HEK293 (cell line): ENCODE data around the gene IL18R1.

ENCODE experiments used
- CTCF ChIA-PET: fragments of 350-600 bp; formaldehyde crosslinking; extraction: SDS; loops from one replicate; lab custom pipeline; 2021; ENCODE audit warnings: antibody characterized with exemption; lab: Yijun Ruan, JAX
- POLR2A ChIA-PET: fragments of 300-600 bp; formaldehyde crosslinking; extraction: SDS; loops from one replicate; lab custom pipeline; 2020; ENCODE audit warnings: antibody characterized with exemption, inconsistent platforms; lab: Yijun Ruan, JAX
- H3K27ac ChIP-seq: fragments of 200-500 bp; sonication (Bioruptor generic); 2 replicates; pipeline ENCODE4 v1.5.1; 2014; ENCODE audit warnings: low read depth, low read length, control low read depth, inconsistent platforms; ENCODE audit errors: extremely low read depth
- H3K36me3 ChIP-seq, 2 experiments: fragments of 200-500 bp in 1 of 2; sonication (Bioruptor generic) in 1 of 2; 1 replicate in 1 of 2; 2 replicates in 1 of 2; pipeline ENCODE4 v1.5.1; 2014 to 2017; ENCODE audit warnings: inconsistent platforms in 2 of 2, low read length in 2 of 2; ENCODE audit not compliant: control insufficient read depth in 2 of 2, insufficient read depth in 1 of 2
- H3K4me1 ChIP-seq: fragments of 200-500 bp; sonication (Bioruptor generic); 2 replicates; pipeline ENCODE4 v1.5.1; 2014; ENCODE audit warnings: mild to moderate bottlenecking, low read length, inconsistent platforms; ENCODE audit not compliant: control insufficient read depth, insufficient read depth
- H3K4me3 ChIP-seq: 2 replicates; pipeline ENCODE4 v1.5.1; 2011; ENCODE audit warnings: low read depth, mild to moderate bottlenecking, control low read depth, low read length, moderate library complexity
- H3K9me3 ChIP-seq: fragments of 200-500 bp; sonication (Bioruptor generic); 2 replicates; pipeline ENCODE4 v1.5.1; 2014; ENCODE audit warnings: low read depth, low read length, inconsistent platforms; ENCODE audit not compliant: control insufficient read depth, insufficient read depth
- BCL11A ChIP-seq: fragments of 450-650 bp; formaldehyde crosslinking; IDR thresholded peaks from 2 replicates; pipeline ENCODE4 v1.5.1; 2016; ENCODE audit warnings: low read depth, missing biosample characterization, missing genetic modification characterization
- FEZF1 ChIP-seq: fragments of 450-650 bp; formaldehyde crosslinking; IDR thresholded peaks from 2 replicates; pipeline ENCODE4 v1.5.1; 2016; ENCODE audit warnings: missing biosample characterization, missing genetic modification characterization
- GLI2 ChIP-seq: fragments of 450-650 bp; formaldehyde crosslinking; IDR thresholded peaks from 2 replicates; pipeline ENCODE4; 2017; ENCODE audit warnings: missing biosample characterization, missing genetic modification characterization, low read depth, borderline replicate concordance
- HOXC10 ChIP-seq: sonication (generic); formaldehyde crosslinking; IDR thresholded peaks from 2 replicates; pipeline ENCODE4 v1.8.1; 2023; ENCODE audit warnings: mild to moderate bottlenecking, missing genetic modification reagents
- KLF10 ChIP-seq: fragments of 450-650 bp; IDR thresholded peaks from 2 replicates; pipeline ENCODE4 v1.5.1; 2018; ENCODE audit warnings: missing biosample characterization, mild to moderate bottlenecking, missing genetic modification characterization
- SP3 ChIP-seq: fragments of 450-650 bp; formaldehyde crosslinking; IDR thresholded peaks from 2 replicates; pipeline ENCODE4 v1.5.1; 2016; ENCODE audit warnings: missing biosample characterization, missing genetic modification characterization
- ZBTB10 ChIP-seq: fragments of 450-650 bp; formaldehyde crosslinking; IDR thresholded peaks from 2 replicates; pipeline ENCODE4 v1.5.1; 2016; ENCODE audit warnings: missing biosample characterization, missing genetic modification characterization
- ZBTB20 ChIP-seq: fragments of 450-650 bp; formaldehyde crosslinking; IDR thresholded peaks from 2 replicates; pipeline ENCODE4 v1.5.1; 2016; ENCODE audit warnings: missing biosample characterization, missing genetic modification characterization
- ZBTB26 ChIP-seq: fragments of 450-650 bp; formaldehyde crosslinking; optimal IDR thresholded peaks from 2 replicates; pipeline ENCODE3; 2016; ENCODE audit warnings: missing biosample characterization, mild to moderate bottlenecking, missing genetic modification characterization
- ZBTB48 ChIP-seq: fragments of 450-650 bp; formaldehyde crosslinking; IDR thresholded peaks from 2 replicates; pipeline ENCODE4 v1.5.1; 2016; ENCODE audit warnings: missing biosample characterization, missing genetic modification characterization
- ZBTB7A ChIP-seq: fragments of 450-650 bp; formaldehyde crosslinking; IDR thresholded peaks from 2 replicates; pipeline ENCODE4 v1.5.1; 2016; ENCODE audit warnings: low read depth, missing biosample characterization, missing genetic modification characterization
- ZEB2 ChIP-seq: fragments of 450-650 bp; formaldehyde crosslinking; IDR thresholded peaks from 2 replicates; pipeline ENCODE4 v1.5.1; 2016; ENCODE audit warnings: missing biosample characterization, missing genetic modification characterization
- ZFP37 ChIP-seq: fragments of 450-650 bp; formaldehyde crosslinking; IDR thresholded peaks from 2 replicates; pipeline ENCODE4 v1.5.1; 2016; ENCODE audit warnings: missing biosample characterization, missing genetic modification characterization
- ZNF10 ChIP-seq: fragments of 450-650 bp; formaldehyde crosslinking; IDR thresholded peaks from 2 replicates; pipeline ENCODE4 v1.5.1; 2017; ENCODE audit warnings: missing biosample characterization, missing genetic modification characterization
- ZNF169 ChIP-seq: fragments of 450-650 bp; formaldehyde crosslinking; IDR thresholded peaks from 2 replicates; pipeline ENCODE4 v1.5.1; 2016; ENCODE audit warnings: missing biosample characterization, missing genetic modification characterization
- ZNF501 ChIP-seq: fragments of 450-650 bp; formaldehyde crosslinking; IDR thresholded peaks from 2 replicates; pipeline ENCODE4 v1.5.1; 2016; ENCODE audit warnings: missing biosample characterization, missing genetic modification characterization
- ZNF530 ChIP-seq: fragments of 450-650 bp; formaldehyde crosslinking; IDR thresholded peaks from 2 replicates; pipeline ENCODE4 v1.5.1; 2016; ENCODE audit warnings: low read depth, missing biosample characterization, missing genetic modification characterization
- ZNF544 ChIP-seq: fragments of 450-650 bp; formaldehyde crosslinking; IDR thresholded peaks from 2 replicates; pipeline ENCODE4 v1.5.0; 2017; ENCODE audit warnings: missing biosample characterization, missing genetic modification characterization
- ZNF548 ChIP-seq: fragments of 450-650 bp; formaldehyde crosslinking; IDR thresholded peaks from 2 replicates; pipeline ENCODE4 v1.5.1; 2016; ENCODE audit warnings: missing biosample characterization, missing genetic modification characterization
- ZNF558 ChIP-seq: fragments of 450-650 bp; formaldehyde crosslinking; IDR thresholded peaks from 2 replicates; pipeline ENCODE4 v1.5.1; 2016; ENCODE audit warnings: missing biosample characterization, missing genetic modification characterization
- ZNF560 ChIP-seq: fragments of 450-650 bp; formaldehyde crosslinking; IDR thresholded peaks from 2 replicates; pipeline ENCODE4 v1.5.1; 2017; ENCODE audit warnings: missing biosample characterization, missing genetic modification characterization, borderline replicate concordance
- ZNF561 ChIP-seq: fragments of 450-650 bp; IDR thresholded peaks from 2 replicates; pipeline ENCODE4 v1.5.1; 2018; ENCODE audit warnings: missing biosample characterization, missing genetic modification characterization, borderline replicate concordance
- ZNF621 ChIP-seq: fragments of 450-650 bp; formaldehyde crosslinking; IDR thresholded peaks from 2 replicates; pipeline ENCODE4 v1.5.1; 2017; ENCODE audit warnings: missing biosample characterization, missing genetic modification characterization
- ZSCAN5A ChIP-seq: fragments of 450-650 bp; formaldehyde crosslinking; IDR thresholded peaks from 2 replicates; pipeline ENCODE4 v1.5.1; 2016; ENCODE audit warnings: missing biosample characterization, missing genetic modification characterization
- TF ChIP-seq, protein P1 (sequence below): fragments of 450-650 bp; formaldehyde crosslinking; IDR thresholded peaks from 2 replicates; pipeline ENCODE4 v1.5.1; 2016; ENCODE audit warnings: missing biosample characterization, missing genetic modification characterization
- TF ChIP-seq, protein P2 (sequence below): fragments of 450-650 bp; formaldehyde crosslinking; IDR thresholded peaks from 2 replicates; pipeline ENCODE4 v1.5.1; 2016; ENCODE audit warnings: missing biosample characterization, missing genetic modification characterization

IL18R1 gene

GRCh38 chr2:102433973-102434654, 78.5 kb downstream of the IL18R1 start:
- no peak for TF ChIP-seq HOXC10 (CRISPR knock-in tag)
- TF ChIP-seq ZBTB48 (tag by site-specific recombination), result no peak
- TF ChIP-seq FEZF1, result no peak
- no peak for TF ChIP-seq ZBTB20 (tag by site-specific recombination)
- no peak for TF ChIP-seq ZNF530
- TF ChIP-seq ZNF501 (tag by site-specific recombination), result no peak
- TF ChIP-seq KLF10 (tag by site-specific recombination), result no peak
- no peak for TF ChIP-seq ZBTB7A (tag by site-specific recombination)
- no peak for TF ChIP-seq ZNF621 (tag by site-specific recombination)
- TF ChIP-seq ZNF10, result no peak
- TF ChIP-seq ZNF558 (tag by site-specific recombination), result no peak
- TF ChIP-seq ZNF169 (tag by site-specific recombination), result no peak
- TF ChIP-seq ZSCAN5A (tag by site-specific recombination), result no peak
- TF ChIP-seq, protein P1, sequence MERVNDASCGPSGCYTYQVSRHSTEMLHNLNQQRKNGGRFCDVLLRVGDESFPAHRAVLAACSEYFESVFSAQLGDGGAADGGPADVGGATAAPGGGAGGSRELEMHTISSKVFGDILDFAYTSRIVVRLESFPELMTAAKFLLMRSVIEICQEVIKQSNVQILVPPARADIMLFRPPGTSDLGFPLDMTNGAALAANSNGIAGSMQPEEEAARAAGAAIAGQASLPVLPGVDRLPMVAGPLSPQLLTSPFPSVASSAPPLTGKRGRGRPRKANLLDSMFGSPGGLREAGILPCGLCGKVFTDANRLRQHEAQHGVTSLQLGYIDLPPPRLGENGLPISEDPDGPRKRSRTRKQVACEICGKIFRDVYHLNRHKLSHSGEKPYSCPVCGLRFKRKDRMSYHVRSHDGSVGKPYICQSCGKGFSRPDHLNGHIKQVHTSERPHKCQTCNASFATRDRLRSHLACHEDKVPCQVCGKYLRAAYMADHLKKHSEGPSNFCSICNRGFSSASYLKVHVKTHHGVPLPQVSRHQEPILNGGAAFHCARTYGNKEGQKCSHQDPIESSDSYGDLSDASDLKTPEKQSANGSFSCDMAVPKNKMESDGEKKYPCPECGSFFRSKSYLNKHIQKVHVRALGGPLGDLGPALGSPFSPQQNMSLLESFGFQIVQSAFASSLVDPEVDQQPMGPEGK (tag by site-specific recombination), result no peak
- no peak overlapping the region for H3K4me3 ChIP-seq
- H3K27ac ChIP-seq, result no peak overlapping the region
- no peaks in the 10 kb centered on the region for H3K9me3 ChIP-seq
- H3K4me1 ChIP-seq, result no peaks in the 10 kb centered on the region
- ChIA-PET CTCF (no interaction called here), POLR2A (no interaction called here)
- no peaks in the 10 kb centered on the region for H3K36me3 ChIP-seq

DNA sequence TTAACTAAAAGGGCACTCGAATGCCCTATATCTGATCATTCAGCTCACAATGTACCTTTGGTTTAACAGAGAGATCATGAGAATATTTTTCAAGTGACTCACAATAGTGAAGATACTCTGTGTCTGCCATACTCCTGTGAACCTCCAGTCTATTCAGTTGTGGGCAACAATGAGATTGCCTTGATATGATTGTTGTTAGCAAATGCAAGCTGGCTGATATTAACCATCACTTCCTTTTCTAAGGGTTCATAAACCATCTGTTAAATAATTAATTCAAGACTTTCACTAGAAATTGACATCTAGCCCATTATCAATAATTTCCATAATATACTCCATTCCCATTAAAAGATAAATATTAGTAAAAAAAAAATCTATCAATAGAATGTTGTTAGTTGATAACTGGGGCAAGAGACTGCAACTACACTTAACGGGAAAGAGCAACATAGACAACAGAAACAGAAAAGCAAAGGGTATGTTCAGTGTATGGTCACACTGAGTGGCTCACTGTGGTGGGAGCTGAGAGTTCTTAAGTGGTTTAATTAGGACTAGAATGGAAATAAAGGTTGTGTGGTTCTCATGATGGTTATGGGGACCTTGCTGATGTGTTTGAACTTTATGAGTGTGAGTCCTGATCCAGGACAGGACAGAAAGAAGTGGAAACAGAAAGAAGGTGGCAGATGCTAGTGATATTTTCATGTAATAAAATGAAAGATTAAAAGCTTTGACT, 79.2 kb downstream of the IL18R1 start:
- H3K4me1 ChIP-seq, result no peaks in the 10 kb centered on the region
- CTCF ChIA-PET, result no interaction called here

DNA sequence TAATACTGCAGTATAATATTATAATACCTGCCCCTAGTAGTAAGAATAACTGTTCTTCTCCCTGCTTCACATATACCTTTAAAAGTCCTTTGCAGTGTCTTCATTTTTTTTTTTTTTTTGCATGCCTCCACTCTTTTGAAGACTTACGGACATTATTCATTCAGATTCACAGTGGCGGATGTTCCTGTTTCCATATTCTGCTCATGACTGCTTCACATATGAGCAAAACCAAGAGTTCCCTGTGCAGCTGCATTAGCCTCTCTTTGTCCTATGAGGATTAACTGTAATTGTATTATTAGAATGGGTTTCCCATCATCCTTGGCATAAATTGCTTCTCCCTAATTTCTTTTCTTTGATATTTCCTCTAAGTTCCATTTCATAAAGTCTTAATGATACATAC, 80.1 kb downstream of the IL18R1 start:
- Histone ChIP-seq H3K9me3 (no peaks in the 10 kb centered on the region), H3K27ac (no peak overlapping the region), H3K4me1 (no peaks in the 10 kb centered on the region), H3K36me3 (no peaks in the 10 kb centered on the region), H3K4me3 (no peak overlapping the region)
- ChIA-PET CTCF (interaction anchor here (0.7 kb wide), 2 partner anchors 554 to 1203 kb away, joined by 3 to 6 read pairs; no protein-coding TSS in a partner anchor), POLR2A (no interaction called here)
- TF ChIP-seq ZBTB26, result no peak
- no peak for TF ChIP-seq GLI2 (tag by site-specific recombination)
- TF ChIP-seq ZBTB7A (tag by site-specific recombination), result no peak
- TF ChIP-seq SP3 (tag by site-specific recombination), result no peak
- no peak for TF ChIP-seq ZEB2 (tag by site-specific recombination)
- no peak for TF ChIP-seq ZBTB10 (tag by site-specific recombination)
- no peak for TF ChIP-seq BCL11A
- TF ChIP-seq ZNF544, result no peak
- TF ChIP-seq, protein P2, sequence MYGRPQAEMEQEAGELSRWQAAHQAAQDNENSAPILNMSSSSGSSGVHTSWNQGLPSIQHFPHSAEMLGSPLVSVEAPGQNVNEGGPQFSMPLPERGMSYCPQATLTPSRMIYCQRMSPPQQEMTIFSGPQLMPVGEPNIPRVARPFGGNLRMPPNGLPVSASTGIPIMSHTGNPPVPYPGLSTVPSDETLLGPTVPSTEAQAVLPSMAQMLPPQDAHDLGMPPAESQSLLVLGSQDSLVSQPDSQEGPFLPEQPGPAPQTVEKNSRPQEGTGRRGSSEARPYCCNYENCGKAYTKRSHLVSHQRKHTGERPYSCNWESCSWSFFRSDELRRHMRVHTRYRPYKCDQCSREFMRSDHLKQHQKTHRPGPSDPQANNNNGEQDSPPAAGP (tag by site-specific recombination), result no peak

More for the DNA sequence above, 79.2 kb downstream of the IL18R1 start:
- Histone ChIP-seq H3K36me3 (no peaks in the 10 kb centered on the region), H3K9me3 (no peaks in the 10 kb centered on the region), H3K27ac (no peak overlapping the region), H3K4me3 (no peak overlapping the region)
- TF ChIP-seq ZFP37 (no peak), HOXC10 (CRISPR knock-in tag) (no peak), ZNF561 (tag by site-specific recombination) (no peak), ZNF548 (no peak), ZNF560 (tag by site-specific recombination) (no peak)
- POLR2A ChIA-PET, result no interaction called here
